PC-3 (cell line): ENCODE measurements around the gene GINS2.

Experiments
- CTCF ChIP-seq: fragments of 300-600 bp; sonication (generic); conservative IDR thresholded peaks from 2 replicates; pipeline ENCODE4 v1.5.1; 2017; ENCODE audit warnings: antibody characterized with exemption, low read depth, mild to moderate bottlenecking, low read length
- EZH2 ChIP-seq: fragments of 300-600 bp; sonication (generic); IDR thresholded peaks from one replicate; pipeline ENCODE4 v1.6.1; 2017; ENCODE audit warnings: antibody characterized with exemption, mild to moderate bottlenecking, low read length; ENCODE audit not compliant: unreplicated experiment
- EZH2phosphoT487 ChIP-seq: fragments of 300-600 bp; sonication (generic); IDR thresholded peaks from 2 replicates; pipeline ENCODE4 v1.6.1; 2018; ENCODE audit warnings: mild to moderate bottlenecking, antibody characterized with exemption, low read length, borderline replicate concordance

GRCh38 chr16:85660843-85661739, 27.7 kb downstream of the GINS2 start:
- TF ChIP-seq CTCF: no peak
- no peak for TF ChIP-seq EZH2
- no peak for TF ChIP-seq EZH2phosphoT487
